Measurements from ENCODE around the gene LCK. TPM values are rescaled to one million over a fixed set of nuclear protein-coding genes. Genes with fewer than 3 reads are reported as not detected.

The LCK gene
- total and polyA plus RNA-seq, 9 of the 15 experiments (the other 6 are each of a cell fraction or from before 2014, with no cell fraction given) = 0.04 to 0.47 (median 0.13) TPM; not detected in 6

- TF ChIP-seq REST (IDR thresholded peaks at IDR 0.05; ENCODE audit: borderline replicate concordance) (no peak), REST (CRISPR knock-in tag; IDR thresholded peaks at IDR 0.05; ENCODE audit: low read depth) (peak; percentile 30; the same call in 1 of the 2 replicates), BMI1 (IDR thresholded peaks at IDR 0.05; ENCODE audit: low read length) (peak; percentile 94), PRMT5 (CRISPR knock-in tag; IDR thresholded peaks at IDR 0.05) (no peak), RCOR1 (IDR thresholded peaks at IDR 0.05; ENCODE audit: borderline replicate concordance in 1 of 2, low read depth in 2 of 2, low read length in 2 of 2) (peak in 1 of 2 experiments; percentile 44; a peak in 2 of 4 replicates), ATF6 (CRISPR knock-in tag; IDR thresholded peaks at IDR 0.05) (peak; percentile 79; the same call in 1 of the 2 replicates), ZKSCAN8 (CRISPR knock-in tag; IDR thresholded peaks at IDR 0.05) (no peak), SAFB (IDR thresholded peaks at IDR 0.05; ENCODE audit: borderline replicate concordance, low read depth, low read length) (0 out of 2 replicates have a peak, but pooled peaks have one; percentile 21), ELF1 (tag; IDR thresholded peaks at IDR 0.05) (no peak), CTCFL (IDR thresholded peaks at IDR 0.05; ENCODE audit: borderline replicate concordance, insufficient read depth, low read depth, low read length, poor library complexity, severe bottlenecking) (no peak), HMGN3 (IDR thresholded peaks at IDR 0.05; ENCODE audit: borderline replicate concordance, extremely low read depth, insufficient read length, low read depth, low read length) (peak; percentile 79), SUPT5H (IDR thresholded peaks at IDR 0.05) (peak; percentile 92)
Measured at GRCh38 chr1:32205401-32206370, 45.4 kb upstream of the LCK start, which contains the start of gene IQCC (continued).

Data from K562 (cell line).